ENCODE results near the gene SF3B3. TPM values are rescaled to one million over a fixed set of nuclear protein-coding genes. Genes with fewer than 3 reads are reported as not detected.

SF3B3 gene
- total and polyA plus RNA-seq, 2 donors (not counting 3 experiments of a cell fraction or from before 2014, with no cell fraction given), result 167 to 324 TPM

GRCh38 chr16:70563636-70564035 lies 40.0 kb downstream of the SF3B3 start:
- Histone ChIP-seq H3K27me3 (ENCODE audit: control insufficient read depth in 2 of 2, insufficient read depth in 2 of 2, low read length in 2 of 2) (no peaks in the 10 kb centered on the region), H3K9ac (replicated peaks; ENCODE audit: extremely low read depth, insufficient read depth, low read length) (no peak overlapping the region), H3K27ac (ENCODE audit: insufficient read depth, low read depth, low read length) (no peak overlapping the region), H3K36me3 (ENCODE audit: control insufficient read depth in 2 of 2, extremely low read depth in 1 of 2, insufficient read depth in 2 of 2, low read length in 2 of 2) (peaks cover 60 to 63% of the 10 kb centered on the region in 2 experiments), H3K9me3 (replicated peaks; ENCODE audit: control insufficient read depth, insufficient read depth, low read length) (no peaks in the 10 kb centered on the region), H3K9me1 (replicated peaks; ENCODE audit: control insufficient read depth, extremely low read depth, insufficient read depth, low read length) (no peaks in the 10 kb centered on the region), H3K79me2 (ENCODE audit: control insufficient read depth, insufficient read depth, low read length) (peaks cover 30% of the 10 kb centered on the region), H3K4me1 (ENCODE audit: control insufficient read depth, extremely low read depth, insufficient read depth, low read length) (no peaks in the 10 kb centered on the region), H3K4me3 (replicated peaks in 1 of 3; ENCODE audit: insufficient read depth in 1 of 3, low read depth in 1 of 3, low read length in 3 of 3) (no peak overlapping the region), H2AFZ (ENCODE audit: low read depth, low read length) (no peak overlapping the region), H3K4me2 (ENCODE audit: insufficient read depth, low read length) (no peak overlapping the region), H4K20me1 (replicated peaks; ENCODE audit: control insufficient read depth, extremely low read depth, insufficient read depth, low read length) (no peaks in the 10 kb centered on the region)
- intact Hi-C loops (cut with micrococcal nuclease) (no loop called here), dilution Hi-C loops (cut with MboI; ENCODE audit: extremely low pct_ligation_motif_present, low sequenced_read_pairs) (no loop called here)
- POLR2A ChIA-PET, result interaction anchor here (1.2 kb wide), 1 partner anchor 10 kb away, joined by 3 read pairs; no protein-coding TSS in a partner anchor
- FAIRE-seq (no peak), DNase-seq (ENCODE audit: low read depth, low spot score) (no peak)
- TF ChIP-seq CTCF (IDR thresholded peaks at IDR 0.05; ENCODE audit: extremely low read depth in 1 of 2, insufficient read depth in 1 of 2, low read depth in 1 of 2, low read length in 2 of 2) (no peak), FOS (IDR thresholded peaks at IDR 0.05; ENCODE audit: borderline replicate concordance, insufficient read depth, low read length) (no peak), POLR2AphosphoS5 (IDR thresholded peaks at IDR 0.05; ENCODE audit: insufficient read depth, low read depth, low read length) (no peak), GATA2 (IDR thresholded peaks at IDR 0.05; ENCODE audit: insufficient read depth, insufficient read length, low read depth, low read length) (no peak), EZH2 (IDR thresholded peaks at IDR 0.05; ENCODE audit: borderline replicate concordance, low read depth, low read length, severe bottlenecking) (no peak), POLR2A (IDR thresholded peaks at IDR 0.05; ENCODE audit: low read depth, low read length) (no peak), JUN (IDR thresholded peaks at IDR 0.05; ENCODE audit: borderline replicate concordance, insufficient read depth, insufficient read length, low read depth) (no peak), MAX (IDR thresholded peaks at IDR 0.05; ENCODE audit: insufficient read depth, insufficient read length) (no peak), MYC (IDR thresholded peaks at IDR 0.05; ENCODE audit: low read depth, low read length) (no peak)
- BruUV-seq (replicated peaks), result no TSS peak
- CTCF ChIA-PET, result interaction anchor here (1.2 to 15.0 kb wide), 3 partner anchors 9 to 89 kb away, joined by 3 to 175 read pairs (median 6); no protein-coding TSS in a partner anchor

Measured in endothelial cell of umbilical vein (primary cell).